ENCODE measurements around the gene POP7. TPM values are rescaled to one million over a fixed set of nuclear protein-coding genes. Genes with fewer than 3 reads are reported as not detected.

Gene POP7
- total RNA-seq, 1 experiment from 2014 or later, result 96.9 TPM

GRCh38 chr7:100687261-100687660 lies 18.7 kb upstream of the POP7 start:
- Mint-ChIP-seq H3K27ac (no peak overlapping the region), H3K9me3 (no peaks in the 10 kb centered on the region), H3K4me3 (no peak overlapping the region), H3K27me3 (ENCODE audit: low read depth) (no peaks in the 10 kb centered on the region), H3K4me1 (peaks cover 15 to 20% of the 10 kb centered on the region in 2 experiments), H3K36me3 (ENCODE audit: insufficient read depth in 1 of 3, low read depth in 3 of 3) (peaks cover 32 to 70% (median 64%) of the 10 kb centered on the region in 3 experiments)
- Histone ChIP-seq H3K79me2 (ENCODE audit: insufficient read depth, low read length) (peaks cover 19% of the 10 kb centered on the region; the same call in 1 of the 2 replicates), H3K14ac (ENCODE audit: insufficient read depth, low read length) (no peak overlapping the region), H3K9ac (ENCODE audit: extremely low read depth, insufficient read length, low read length) (no peak overlapping the region), H2AFZ (ENCODE audit: low read length) (no peak overlapping the region), H3K27ac (ENCODE audit: insufficient read length, low read depth, low read length) (no peak overlapping the region), H3K79me1 (ENCODE audit: insufficient read depth, low read depth, low read length, poor library complexity, severe bottlenecking) (peaks cover 5% of the 10 kb centered on the region), H2BK15ac (ENCODE audit: low read depth, low read length) (no peak overlapping the region), H2AK5ac (ENCODE audit: insufficient read length, low read length) (no peak overlapping the region), H3K23me2 (ENCODE audit: insufficient read length, low read depth, low read length, poor library complexity, severe bottlenecking) (peaks cover 1% of the 10 kb centered on the region), H2BK20ac (ENCODE audit: low read depth, low read length, poor library complexity, severe bottlenecking) (no peak overlapping the region), H3K4ac (ENCODE audit: low read depth, low read length) (no peak overlapping the region), H3K27me3 (ENCODE audit: insufficient read depth, low read length) (no peaks in the 10 kb centered on the region), H4K91ac (ENCODE audit: insufficient read length, low read depth, low read length) (no peak overlapping the region), H4K8ac (replicated peaks; ENCODE audit: insufficient read length, low read depth, low read length) (no peak overlapping the region), H4K5ac (ENCODE audit: insufficient read length, low read depth, low read length) (no peak overlapping the region), H2BK5ac (ENCODE audit: insufficient read length, low read length) (no peak overlapping the region), H3T11ph (ENCODE audit: low read length) (no peak overlapping the region), H3K18ac (ENCODE audit: insufficient read length, low read depth, low read length) (no peak overlapping the region), H3K4me2 (ENCODE audit: insufficient read depth, insufficient read length, low read length) (no peak overlapping the region), H3K4me1 (ENCODE audit: insufficient read depth, low read length) (0 out of 2 replicates have a peak, but pooled peaks cover 1% of the 10 kb centered on the region), H3K23ac (ENCODE audit: insufficient read length, low read depth, low read length) (no peak overlapping the region), H2BK12ac (ENCODE audit: insufficient read length, low read depth, low read length) (no peak overlapping the region), H3K56ac (ENCODE audit: insufficient read length, low read depth, low read length) (no peak overlapping the region), H2BK120ac (ENCODE audit: low read depth, low read length, poor library complexity, severe bottlenecking) (no peak overlapping the region), H4K20me1 (ENCODE audit: control insufficient read depth, insufficient read depth, insufficient read length) (no peaks in the 10 kb centered on the region), H3K9me3 (ENCODE audit: control insufficient read depth, low read depth, low read length) (no peaks in the 10 kb centered on the region)
- TF ChIP-seq CTCF (conservative IDR thresholded peaks at IDR 0.05), result no peak
- WGBS (ENCODE audit: extremely low coverage, insufficient read length, low lambda C conversion rate), result no CpG with 5 or more reads among the region's 22 CpGs
- DNase-seq, result no peak
